Daoy (cell line): ENCODE measurements around the gene CHMP5. TPM values are rescaled to one million over a fixed set of nuclear protein-coding genes. Genes with fewer than 3 reads are reported as not detected.

Source experiments
- DNase-seq: peaks from one replicate; pipeline ENCODE4 v3.0.0-alpha.2; 2015; ENCODE audit warnings: low read depth
- total RNA-seq: library from RNA; depleted of rRNA; stranded (reverse); fragments of >200 nt; shearing (Covaris generic); gene quantifications from 2 replicates; pipeline ENCODE4 v1.2.3, GENCODE V29; 2014

The CHMP5 gene
- total RNA-seq, 1 experiment from 2014 or later = 169 TPM

- no peak for DNase-seq
These were observed 22.2 kb upstream of the CHMP5 start for GRCh38 chr9:33242609-33243134.

- DNase-seq = no peak
These were observed 20.6 kb upstream of the CHMP5 start for GRCh38 chr9:33244137-33244784.

- DNase-seq = no peak
These were observed 19.5 kb upstream of the CHMP5 start for GRCh38 chr9:33245341-33245740.

- no peak for DNase-seq
These were observed 18.5 kb upstream of the CHMP5 start for GRCh38 chr9:33246269-33246860.

GRCh38 chr9:33248606-33249005 lies 16.2 kb upstream of the CHMP5 start:
- DNase-seq = no peak

DNA sequence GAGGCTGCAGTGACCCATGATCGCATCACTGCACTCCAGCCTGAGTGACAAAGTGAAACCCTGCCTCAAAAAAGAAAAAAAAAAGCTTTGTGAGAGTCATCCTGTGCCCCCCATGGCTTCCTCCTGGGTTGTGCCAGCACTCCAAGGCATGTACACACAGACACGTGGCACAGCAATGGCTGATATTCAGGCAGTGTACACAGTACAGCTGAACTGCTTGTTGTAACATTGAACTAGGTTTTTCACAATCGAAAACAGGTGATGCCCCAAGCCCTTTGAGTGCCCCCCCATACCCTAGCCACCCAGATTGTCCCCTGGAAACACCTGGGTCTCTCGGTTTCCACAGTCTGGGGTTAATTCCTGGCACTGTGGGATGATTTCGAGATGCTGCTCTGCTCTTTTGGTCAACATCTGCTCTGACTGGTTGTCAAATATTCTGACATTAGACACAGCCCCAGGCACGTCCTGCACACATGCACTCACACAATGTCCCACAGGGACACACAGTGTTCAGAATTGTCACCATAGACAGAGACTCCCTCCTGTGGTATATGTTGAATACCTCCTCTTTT lies 15.7 kb upstream of the CHMP5 start:
- DNase-seq = peak; percentile 50

DNA sequence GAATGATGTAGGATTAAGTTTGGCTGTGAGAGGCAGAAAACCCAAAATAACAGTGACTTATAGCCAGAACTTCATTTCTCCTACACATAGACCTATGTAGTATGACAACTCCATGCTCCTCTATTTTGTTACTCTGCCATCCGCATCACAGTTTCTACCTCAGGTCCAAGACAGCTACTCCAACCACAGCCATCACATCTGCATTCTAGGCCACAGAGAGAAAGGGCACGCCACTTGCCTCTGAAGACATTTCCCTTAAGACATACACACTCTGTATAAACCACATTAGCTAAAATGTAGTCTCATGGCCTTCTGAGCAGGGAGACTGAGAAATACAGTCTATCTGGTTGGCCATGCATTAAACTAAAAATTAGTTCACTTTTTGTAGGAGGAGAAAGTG lies 14.9 kb upstream of the CHMP5 start:
- DNase-seq = no peak

DNA sequence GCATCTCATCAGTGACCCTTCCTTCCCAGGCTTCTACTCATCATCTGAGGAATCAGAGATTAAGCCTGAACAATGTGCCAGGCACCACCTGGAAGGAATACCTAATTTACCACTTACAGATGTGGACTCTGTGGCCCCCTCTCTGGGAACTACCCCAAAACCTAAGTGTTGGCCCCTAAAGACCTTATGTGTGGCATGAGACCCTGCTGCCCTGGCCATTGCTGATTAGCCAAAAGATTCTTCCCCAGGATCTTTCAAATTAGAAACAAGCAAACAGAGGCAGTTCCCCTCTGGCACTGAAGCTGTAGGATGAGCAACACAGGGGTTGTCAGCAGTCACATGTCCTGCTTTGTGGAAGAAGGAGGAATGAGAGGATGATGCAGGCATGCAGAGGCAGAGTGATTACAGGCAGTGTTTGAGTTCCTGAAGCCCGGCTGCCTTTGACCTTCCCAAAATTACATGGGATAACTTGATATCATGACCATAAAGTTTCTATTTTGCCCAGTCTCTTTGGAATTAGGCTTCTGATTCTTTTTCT lies 14.3 kb upstream of the CHMP5 start:
- DNase-seq = no peak

- DNase-seq = no peak
These were observed 10.6 kb upstream of the CHMP5 start for GRCh38 chr9:33254211-33254610.

GRCh38 chr9:33255014-33255413 lies 9.8 kb upstream of the CHMP5 start:
- DNase-seq = no peak

- DNase-seq = no peak
These were observed 9.4 kb upstream of the CHMP5 start for GRCh38 chr9:33255471-33255870.

GRCh38 chr9:33256236-33256635 lies 8.6 kb upstream of the CHMP5 start:
- no peak for DNase-seq

- no peak for DNase-seq
These were observed 7.6 kb upstream of the CHMP5 start for GRCh38 chr9:33257276-33257675.

GRCh38 chr9:33260372-33260771 lies 4.5 kb upstream of the CHMP5 start:
- DNase-seq = no peak

- peak; percentile 46 for DNase-seq
These were observed 1.5 kb upstream of the CHMP5 start for GRCh38 chr9:33263131-33264002.

DNA sequence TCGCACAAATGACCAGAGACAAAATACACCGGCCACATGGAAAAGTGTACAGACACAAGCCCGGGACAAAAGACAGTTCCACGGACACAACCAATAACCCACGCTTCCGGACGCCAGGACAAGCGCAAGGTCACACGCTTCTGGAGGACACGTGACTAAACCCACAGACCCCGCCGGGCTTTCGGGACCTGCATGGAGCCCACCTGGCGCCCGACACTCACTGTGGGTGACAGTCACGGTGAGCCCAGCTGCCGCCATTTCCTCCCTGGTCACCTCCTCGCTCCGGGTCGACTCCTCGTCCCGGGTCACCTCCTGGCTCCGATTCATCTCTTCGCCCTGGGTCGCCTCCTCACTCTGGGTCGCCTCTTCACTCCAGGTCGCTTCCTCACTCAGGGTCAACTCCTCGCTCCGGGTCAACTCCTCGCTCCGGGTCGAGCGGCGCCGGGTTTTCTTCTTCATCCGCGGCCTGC lies 811 bp upstream of the CHMP5 start:
- peak; percentile 49 for DNase-seq

DNA sequence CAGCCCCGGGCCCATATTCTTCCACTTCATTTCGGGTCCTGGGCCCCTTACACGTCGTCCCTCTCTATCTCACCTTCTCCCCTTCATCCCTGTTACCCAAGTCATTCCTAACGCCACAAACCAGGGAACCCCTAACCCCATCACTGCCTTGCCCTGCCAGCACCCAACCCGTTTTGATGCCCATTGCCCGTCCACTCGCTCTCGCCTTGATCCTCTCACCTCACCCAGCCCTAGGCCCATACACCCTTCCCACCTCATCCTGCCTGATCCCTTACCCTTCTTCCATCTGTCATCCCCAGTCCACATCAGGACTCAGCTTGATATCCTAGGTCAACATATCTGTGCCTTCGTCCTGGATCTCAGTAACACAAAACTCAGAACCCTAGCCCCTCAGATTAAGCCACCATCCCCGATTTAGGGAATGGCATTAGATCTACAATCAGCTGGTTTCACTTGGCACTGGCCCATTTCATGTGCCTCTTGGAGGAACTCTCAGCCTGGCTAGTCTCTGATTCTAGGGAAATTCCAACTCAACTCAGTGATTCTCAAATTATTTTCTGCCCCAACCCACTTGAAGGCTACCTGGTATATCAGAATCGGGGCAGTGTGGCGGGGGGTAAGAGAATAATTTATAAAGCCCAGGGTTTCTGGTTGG lies 489 bp downstream of the CHMP5 start:
- peak; percentile 17 for DNase-seq

GRCh38 chr9:33267151-33267767 lies 2.4 kb downstream of the CHMP5 start:
- no peak for DNase-seq

GRCh38 chr9:33270146-33270545 lies 5.3 kb downstream of the CHMP5 start:
- no peak for DNase-seq

- no peak for DNase-seq
These were observed 7.2 kb downstream of the CHMP5 start for GRCh38 chr9:33272061-33272460.
